ENCODE measurements around the gene NUDT8.

Gene NUDT8

GRCh38 chr11:67642173-67643120 lies 12.7 kb upstream of the NUDT8 start:
- Histone ChIP-seq H3K4me3 (ENCODE audit: low read length, poor library complexity, severe bottlenecking) (no peak overlapping the region), H3K4me1 (ENCODE audit: insufficient read depth, low read length, poor library complexity, severe bottlenecking) (peaks cover 31% of the 10 kb centered on the region), H3F3A (ENCODE audit: low read depth) (no peaks in the 10 kb centered on the region), H2AFZ (ENCODE audit: low read length) (no peak overlapping the region), H3K9me2 (replicated peaks; ENCODE audit: low read depth, low read length) (no peaks in the 10 kb centered on the region), H3K27me3 (ENCODE audit: insufficient read depth, low read length, poor library complexity, severe bottlenecking) (no peaks in the 10 kb centered on the region), H4K20me1 (ENCODE audit: insufficient read depth, low read length, poor library complexity, severe bottlenecking) (no peaks in the 10 kb centered on the region), H3K9me3 (ENCODE audit: insufficient read depth, low read depth, low read length) (no peaks in the 10 kb centered on the region), H3K79me2 (ENCODE audit: insufficient read depth, low read length) (no peaks in the 10 kb centered on the region), H3K4me2 (ENCODE audit: low read depth, low read length, poor library complexity, severe bottlenecking) (no peak overlapping the region), H3K36me3 (ENCODE audit: insufficient read depth, low read length) (no peaks in the 10 kb centered on the region), H3K9ac (ENCODE audit: low read depth, low read length, poor library complexity, severe bottlenecking) (no peak overlapping the region)
- TF ChIP-seq EZH2phosphoT487 (IDR thresholded peaks at IDR 0.05; ENCODE audit: borderline replicate concordance) (no peak), CTCF (conservative IDR thresholded peaks at IDR 0.05; ENCODE audit: low read length) (no peak)

GRCh38 chr11:67641338-67642172 lies 11.8 kb upstream of the NUDT8 start:
- Histone ChIP-seq H4K20me1 (ENCODE audit: insufficient read depth, low read length, poor library complexity, severe bottlenecking) (no peaks in the 10 kb centered on the region), H3K4me3 (ENCODE audit: low read length, poor library complexity, severe bottlenecking) (no peak overlapping the region), H3K79me2 (ENCODE audit: insufficient read depth, low read length) (no peaks in the 10 kb centered on the region), H3K9me3 (ENCODE audit: insufficient read depth, low read depth, low read length) (no peaks in the 10 kb centered on the region), H2AFZ (ENCODE audit: low read length) (no peak overlapping the region), H3K4me2 (ENCODE audit: low read depth, low read length, poor library complexity, severe bottlenecking) (no peak overlapping the region), H3K36me3 (ENCODE audit: insufficient read depth, low read length) (no peaks in the 10 kb centered on the region), H3F3A (ENCODE audit: low read depth) (0 out of 2 replicates have a peak, but pooled peaks cover 3% of the 10 kb centered on the region), H3K27me3 (ENCODE audit: insufficient read depth, low read length, poor library complexity, severe bottlenecking) (no peaks in the 10 kb centered on the region), H3K9ac (ENCODE audit: low read depth, low read length, poor library complexity, severe bottlenecking) (no peak overlapping the region), H3K4me1 (ENCODE audit: insufficient read depth, low read length, poor library complexity, severe bottlenecking) (peaks cover 22% of the 10 kb centered on the region), H3K9me2 (replicated peaks; ENCODE audit: low read depth, low read length) (no peaks in the 10 kb centered on the region)
- no peak for TF ChIP-seq EZH2phosphoT487 (IDR thresholded peaks at IDR 0.05; ENCODE audit: borderline replicate concordance)

- no peak overlapping the region for H2AFZ ChIP-seq (ENCODE audit: low read length)
- H3F3A ChIP-seq (ENCODE audit: low read depth): 0 out of 2 replicates have a peak, but pooled peaks cover 3% of the 10 kb centered on the region
- H3K4me2 ChIP-seq (ENCODE audit: low read depth, low read length, poor library complexity, severe bottlenecking): no peak overlapping the region
- H3K27me3 ChIP-seq (ENCODE audit: insufficient read depth, low read length, poor library complexity, severe bottlenecking): no peaks in the 10 kb centered on the region
- no peak overlapping the region for H3K9ac ChIP-seq (ENCODE audit: low read depth, low read length, poor library complexity, severe bottlenecking)
- H3K79me2 ChIP-seq (ENCODE audit: insufficient read depth, low read length): no peaks in the 10 kb centered on the region
- H3K36me3 ChIP-seq (ENCODE audit: insufficient read depth, low read length): no peaks in the 10 kb centered on the region
- no peak overlapping the region for H3K4me3 ChIP-seq (ENCODE audit: low read length, poor library complexity, severe bottlenecking)
- TF ChIP-seq CTCF (conservative IDR thresholded peaks at IDR 0.05; ENCODE audit: low read length): no peak
- no peak for TF ChIP-seq EZH2phosphoT487 (IDR thresholded peaks at IDR 0.05; ENCODE audit: borderline replicate concordance)
- no peaks in the 10 kb centered on the region for H3K9me2 ChIP-seq (replicated peaks; ENCODE audit: low read depth, low read length)
- peaks cover 15% of the 10 kb centered on the region for H3K4me1 ChIP-seq (ENCODE audit: insufficient read depth, low read length, poor library complexity, severe bottlenecking)
- H4K20me1 ChIP-seq (ENCODE audit: insufficient read depth, low read length, poor library complexity, severe bottlenecking): no peaks in the 10 kb centered on the region
- H3K9me3 ChIP-seq (ENCODE audit: insufficient read depth, low read depth, low read length): no peaks in the 10 kb centered on the region
These were observed 11.1 kb upstream of the NUDT8 start for GRCh38 chr11:67640758-67641337.
